ENCODE results near the gene CLIP2.

- TF ChIP-seq CTCF (IDR thresholded peaks at IDR 0.05; ENCODE audit: low read depth, low read length) (no peak), POLR2A (IDR thresholded peaks at IDR 0.05; ENCODE audit: extremely low read depth, insufficient read length) (no peak), MAX (IDR thresholded peaks at IDR 0.05; ENCODE audit: low read depth, low read length) (no peak)
These were observed 17.0 kb downstream of the CLIP2 start for GRCh38 chr7:74306004-74306729.

Measured in NB4 (cell line).